Adrenal gland (tissue), 12 donors: ENCODE measurements around the gene PLEKHM2. TPM values are rescaled to one million over a fixed set of nuclear protein-coding genes. Genes with fewer than 3 reads are reported as not detected.

ENCODE experiments used
- DNase-seq, 7 donors: peaks; one replicate each; pipeline ENCODE4 v3.0.0-alpha.2; 2019 to 2020
- H3K27ac ChIP-seq, 5 donors: fragments of 200-600 bp; sonication (generic) in 4 of 5; 1 replicate in 3 of 5; 2 replicates in 2 of 5; pipeline versions ENCODE4 v1.5.1 to v1.8.0; 2016 to 2020; ENCODE audit warnings: mild to moderate bottlenecking in 1 of 5
- H3K27me3 ChIP-seq: fragments of 200-600 bp; 2 replicates; pipeline ENCODE4 v1.8.0; 2021
- H3K36me3 ChIP-seq, 2 donors: fragments of 200-600 bp; replicated peaks in 1 of 2; 1 replicate in 1 of 2; 2 replicates in 1 of 2; pipeline versions ENCODE4 v1.5.1 to v1.8.0; 2018 to 2022
- H3K4me1 ChIP-seq, 2 donors: fragments of 200-600 bp; replicated peaks in 1 of 2; 1 replicate in 1 of 2; 2 replicates in 1 of 2; pipeline versions ENCODE4 v1.5.1 to v1.8.0; 2018 to 2021
- H3K4me3 ChIP-seq, 4 donors: fragments of 200-600 bp; sonication (generic) in 3 of 4; one replicate each; pipeline ENCODE4 v1.5.1; 2016 to 2018
- H3K9me3 ChIP-seq, 3 donors: fragments of 200-600 bp; sonication (generic) in 1 of 3; replicated peaks in 1 of 3; 1 replicate in 2 of 3; 2 replicates in 1 of 3; pipeline versions ENCODE4 v1.5.1 to v1.8.0; 2016 to 2021
- POLR2A ChIP-seq, 2 donors: fragments of 450-650 bp; IDR thresholded peaks; one replicate each; pipeline ENCODE4 v1.6.1; 2017; ENCODE audit warnings: antibody characterized with exemption in 2 of 2, mild to moderate bottlenecking in 2 of 2, moderate library complexity in 1 of 2
- WGBS, 4 donors: extraction: QIAGEN DNeasy Blood & Tissue Kit in 2 of 4; methylation state at CpG; one replicate each; pipeline versions ENCODE4 v1.1.5 to v1.1.7; 2013 to 2017; 5-methylcytosine and 5-hydroxymethylcytosine counted together
- intact Hi-C, 2 donors: fragments of 100-400 bp; cut with DNase I; formaldehyde crosslinking; loops; one replicate each; pipeline versions ENCODE4 v1.14.1 to v1.15.0; 2022 to 2023
- polyA plus RNA-seq, 3 donors: library from polyadenylated mRNA; stranded (reverse); fragments of 200-250 nt in 2 of 3; fragments of 350-450 nt in 1 of 3; fragmentation: Illumina TruSeq in 1 of 3; extraction: RNeasy Lipid Tissue Mini Kit (QIAGEN cat#74804) in 1 of 3; gene quantifications; one replicate each; pipeline ENCODE4 v1.2.3, GENCODE V29; 2013 to 2014
- total RNA-seq, 9 donors: library from RNA; depleted of rRNA in 4 of 9; stranded (reverse); fragments of >200 nt in 4 of 9; fragments of 120-200 nt in 1 of 9; fragmentation: NEBNext Ultra II Directional in 1 of 9; extraction: Animal tissue kit (Norgen Biotek cat#: 25700) in 1 of 9; gene quantifications; one replicate each; pipeline versions ENCODE4 v1.1.0 to v1.2.4, GENCODE V29; 2013 to 2023
- TF ChIP-seq, protein P1 (sequence below), 6 experiments: fragments of 450-650 bp in 4 of 6; fragments of 200-600 bp in 2 of 6; sonication (generic) in 1 of 6; IDR thresholded peaks; 1 replicate in 5 of 6; 2 replicates in 1 of 6; pipeline versions ENCODE4 v1.5.1 to v1.8.0; 2016 to 2021; ENCODE audit warnings: antibody characterized with exemption in 6 of 6, mild to moderate bottlenecking in 2 of 6, moderate library complexity in 1 of 6
- donor health status: healthy with polysubstance abuse.
- donor health status: Bipolar disorder and iron deficiency.
- donor health status: DM: yes; HTN: yes; CAD: no.
- donor health status: DM: no; HTN: no; CAD: no.
- donor health status: DM: no; HTN: no; CAD: no.
- donor health status: DM: yes; HTN: yes; CAD: no.

The PLEKHM2 gene
- total and polyA plus RNA-seq, 12 donors, result 25.8 to 103 (median 70.1) TPM

DNA sequence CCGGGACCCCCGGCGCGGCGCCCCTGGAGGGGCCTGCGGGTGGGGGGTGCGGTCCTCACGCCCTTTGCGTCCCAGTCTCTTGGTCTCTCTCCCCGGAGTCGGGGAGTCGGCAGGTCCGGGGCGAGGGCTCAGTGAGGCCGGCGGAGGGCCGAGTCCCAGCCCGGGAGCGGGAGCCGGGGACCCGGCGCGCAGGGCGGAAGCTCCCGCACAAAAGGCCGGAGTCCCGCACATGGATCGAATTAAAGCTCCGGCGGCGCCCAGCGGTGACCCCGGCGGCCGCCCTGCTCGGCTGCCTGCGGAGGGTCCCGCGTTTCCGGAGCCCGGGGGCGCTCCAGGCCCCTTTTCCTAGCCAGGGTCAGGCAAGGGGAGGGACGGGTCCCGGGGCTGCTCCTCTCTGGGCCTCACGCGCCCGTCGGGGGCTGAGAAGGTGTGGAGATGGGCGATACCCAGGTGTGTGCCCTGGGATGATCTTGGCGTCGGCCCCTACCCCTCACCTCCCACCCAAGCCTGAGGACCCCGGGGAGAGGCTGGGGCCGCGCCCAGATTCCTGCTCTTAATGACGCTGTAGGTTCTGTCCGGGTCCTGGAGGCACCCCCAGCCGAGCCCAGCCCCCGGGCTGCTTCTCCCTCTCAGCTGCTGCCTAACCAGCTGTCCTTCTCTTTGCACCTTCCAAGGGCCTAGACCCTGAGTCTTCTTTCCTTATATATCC, 75.0 kb downstream of the PLEKHM2 start:
- Histone ChIP-seq H3K27me3 (peaks cover 7% of the 10 kb centered on the region), H3K36me3 (no peaks in the 10 kb centered on the region), H3K27ac (peak overlapping the region in 4 of 5 donors; percentile 32 to 93 (median 78)), H3K9me3 (no peaks in the 10 kb centered on the region), H3K4me3 (peak overlapping the region in 3 of 4 donors; percentile 25 to 75 (median 32)), H3K4me1 (peaks cover 6 to 35% of the 10 kb centered on the region in 2 donors)
- 8 to 54% (median 19%) methylated on average over 2 to 58 of the region's 58 CpGs for WGBS, 4 donors
- DNase-seq, result no peak
- intact Hi-C loops, result no loop called here
- TF ChIP-seq, protein P1, sequence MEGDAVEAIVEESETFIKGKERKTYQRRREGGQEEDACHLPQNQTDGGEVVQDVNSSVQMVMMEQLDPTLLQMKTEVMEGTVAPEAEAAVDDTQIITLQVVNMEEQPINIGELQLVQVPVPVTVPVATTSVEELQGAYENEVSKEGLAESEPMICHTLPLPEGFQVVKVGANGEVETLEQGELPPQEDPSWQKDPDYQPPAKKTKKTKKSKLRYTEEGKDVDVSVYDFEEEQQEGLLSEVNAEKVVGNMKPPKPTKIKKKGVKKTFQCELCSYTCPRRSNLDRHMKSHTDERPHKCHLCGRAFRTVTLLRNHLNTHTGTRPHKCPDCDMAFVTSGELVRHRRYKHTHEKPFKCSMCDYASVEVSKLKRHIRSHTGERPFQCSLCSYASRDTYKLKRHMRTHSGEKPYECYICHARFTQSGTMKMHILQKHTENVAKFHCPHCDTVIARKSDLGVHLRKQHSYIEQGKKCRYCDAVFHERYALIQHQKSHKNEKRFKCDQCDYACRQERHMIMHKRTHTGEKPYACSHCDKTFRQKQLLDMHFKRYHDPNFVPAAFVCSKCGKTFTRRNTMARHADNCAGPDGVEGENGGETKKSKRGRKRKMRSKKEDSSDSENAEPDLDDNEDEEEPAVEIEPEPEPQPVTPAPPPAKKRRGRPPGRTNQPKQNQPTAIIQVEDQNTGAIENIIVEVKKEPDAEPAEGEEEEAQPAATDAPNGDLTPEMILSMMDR (IDR thresholded peaks at IDR 0.05), result no peak
- no peak for TF ChIP-seq POLR2A (IDR thresholded peaks at IDR 0.05)

DNA sequence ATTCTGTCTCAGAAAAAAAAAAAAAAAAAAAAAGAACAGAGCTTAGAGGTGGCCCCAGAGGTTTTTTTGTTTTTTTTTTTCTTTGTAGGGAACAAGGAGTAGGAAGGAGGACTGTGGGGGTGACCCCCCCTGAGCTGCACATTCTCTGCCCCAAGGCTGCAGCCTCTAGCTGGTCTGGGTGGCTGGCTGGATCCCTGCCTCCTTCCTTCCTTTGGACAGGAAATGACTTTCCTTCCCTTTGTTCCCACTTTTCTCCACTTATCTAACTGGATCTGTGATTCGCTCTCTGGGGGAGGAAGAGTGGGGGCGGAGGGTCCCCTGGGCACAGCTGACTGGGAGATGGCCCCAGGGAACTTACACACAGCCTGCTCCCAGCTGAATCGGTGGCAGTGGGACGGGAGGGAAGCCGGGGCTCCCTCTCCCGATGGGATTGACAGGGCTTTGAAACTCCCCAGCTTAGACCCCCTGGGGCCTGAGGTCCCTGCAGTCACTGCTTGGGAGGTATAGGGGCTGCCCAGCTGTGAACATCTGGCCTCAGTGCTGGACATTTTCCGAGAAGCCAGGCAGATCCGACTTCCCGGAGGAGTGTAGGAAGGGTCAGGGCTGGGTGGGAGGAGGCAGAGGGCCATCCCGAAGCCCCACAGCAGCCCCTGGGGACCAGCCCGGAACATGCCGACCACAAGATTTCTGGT, 76.5 kb downstream of the PLEKHM2 start:
- peak in 6 of 7 donors; percentile 36 to 71 (median 51) for DNase-seq
- Histone ChIP-seq H3K36me3 (peaks cover 0 to 9% of the 10 kb centered on the region in 2 donors), H3K9me3 (no peaks in the 10 kb centered on the region), H3K4me1 (peaks cover 6 to 35% of the 10 kb centered on the region in 2 donors), H3K4me3 (peak overlapping the region in 1 of 4 donors; percentile 75), H3K27me3 (peaks cover 7% of the 10 kb centered on the region), H3K27ac (peak overlapping the region in 2 of 5 donors; percentile 82 to 93)
- TF ChIP-seq, protein P1 (IDR thresholded peaks at IDR 0.05), result no peak
- TF ChIP-seq POLR2A (IDR thresholded peaks at IDR 0.05), result no peak
- intact Hi-C loops, result no loop called here
- WGBS, 4 donors, result 54 to 79% (median 55%) methylated on average over 6 to 12 of the region's 12 CpGs

- Histone ChIP-seq H3K27me3 (peaks cover 7% of the 10 kb centered on the region), H3K4me3 (peak overlapping the region in 1 of 4 donors; percentile 22), H3K4me1 (peaks cover 6 to 32% of the 10 kb centered on the region in 2 donors), H3K27ac (peak overlapping the region in 2 of 5 donors; percentile 82 to 93), H3K9me3 (no peaks in the 10 kb centered on the region), H3K36me3 (peaks cover 0 to 15% of the 10 kb centered on the region in 2 donors)
- no peak for DNase-seq
- intact Hi-C loops, result no loop called here
- TF ChIP-seq, protein P1 (IDR thresholded peaks at IDR 0.05), result no peak
- no peak for TF ChIP-seq POLR2A (IDR thresholded peaks at IDR 0.05)
- WGBS, 4 donors, result 51 to 69% (median 59%) methylated on average over 8 of the region's 8 CpGs
Observed at GRCh38 chr1:15761366-15762128, 77.4 kb downstream of the PLEKHM2 start.

DNA sequence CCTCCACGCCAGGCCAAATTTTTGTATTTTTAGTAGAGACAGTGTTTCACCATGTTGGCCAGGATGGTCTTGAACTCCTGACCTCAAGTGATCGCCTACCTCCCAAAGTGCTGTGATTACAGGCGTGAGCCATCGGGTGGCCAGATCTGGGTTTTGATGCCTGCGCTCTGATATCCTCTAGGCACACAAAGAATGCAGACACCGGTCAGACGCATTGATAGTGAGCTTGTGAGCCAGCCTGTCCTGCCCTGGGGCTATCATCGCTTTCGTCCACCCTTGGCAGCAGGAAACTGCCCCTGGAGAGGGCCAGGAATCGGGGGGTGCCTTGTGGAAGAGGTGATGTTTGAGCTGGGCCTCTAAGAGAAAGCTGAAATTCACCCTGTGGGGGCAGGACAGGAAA, 78.4 kb downstream of the PLEKHM2 start:
- Histone ChIP-seq H3K36me3 (peaks cover 0 to 16% of the 10 kb centered on the region in 2 donors), H3K27me3 (peaks cover 7% of the 10 kb centered on the region), H3K4me1 (peaks cover 6 to 22% of the 10 kb centered on the region in 2 donors), H3K9me3 (no peaks in the 10 kb centered on the region), H3K27ac (peak overlapping the region in 1 of 5 donors; percentile 38), H3K4me3 (no peak overlapping the region)
- TF ChIP-seq POLR2A (IDR thresholded peaks at IDR 0.05), result no peak
- TF ChIP-seq, protein P1 (IDR thresholded peaks at IDR 0.05), result no peak
- no peak for DNase-seq
- WGBS, 4 donors, result 70 to 88% (median 75%) methylated on average over 10 of the region's 10 CpGs
- intact Hi-C loops, result no loop called here
